GM21529 (cell line): ENCODE data around the gene SLITRK3.
A peak's percentile ranks its signal among the peaks of the same experiment; 100 is the strongest.
"Not testable (repeated sequence)": the region's sequence is repeated elsewhere in the genome, so short reads cannot be mapped to it uniquely, and the experiment has no call there.

ENCODE experiments used
- ATAC-seq: cut with Tn5 transposase; IDR thresholded peaks from one replicate; pipeline ENCODE4 v1.9.1; 2021; ENCODE audit not compliant: unreplicated experiment

Gene SLITRK3

GRCh38 chr3:165192610-165193192, 3.5 kb downstream of the SLITRK3 start:
- no peak for ATAC-seq

- no peak for ATAC-seq
Observed at GRCh38 chr3:165191491-165191890, 4.7 kb downstream of the SLITRK3 start.

- no peak for ATAC-seq
Observed at GRCh38 chr3:165188452-165188851, 7.7 kb downstream of the SLITRK3 start.

GRCh38 chr3:165185707-165186327, 10.4 kb downstream of the SLITRK3 start:
- peak; percentile 97 for ATAC-seq

- ATAC-seq: no peak
Observed at GRCh38 chr3:165181556-165181955, 14.6 kb downstream of the SLITRK3 start.

DNA sequence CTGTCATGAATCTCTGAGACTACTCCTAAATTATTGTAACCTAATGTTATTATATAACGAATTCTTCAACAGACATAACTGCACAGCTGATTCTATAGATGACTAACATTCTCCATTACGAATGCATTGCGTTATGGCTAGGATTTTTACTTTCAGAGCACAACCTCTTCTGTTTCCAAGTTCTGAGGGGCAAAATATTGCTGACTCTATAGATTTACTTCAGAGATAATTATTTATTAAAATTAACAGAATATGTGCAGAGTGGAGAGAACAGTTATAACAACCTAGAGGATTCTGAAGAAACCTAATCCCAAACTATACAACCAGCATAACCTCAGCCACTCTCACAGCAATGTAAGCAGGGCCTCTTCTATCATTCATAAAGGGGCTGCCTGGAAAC, 25.9 kb downstream of the SLITRK3 start:
- ATAC-seq: no peak

DNA sequence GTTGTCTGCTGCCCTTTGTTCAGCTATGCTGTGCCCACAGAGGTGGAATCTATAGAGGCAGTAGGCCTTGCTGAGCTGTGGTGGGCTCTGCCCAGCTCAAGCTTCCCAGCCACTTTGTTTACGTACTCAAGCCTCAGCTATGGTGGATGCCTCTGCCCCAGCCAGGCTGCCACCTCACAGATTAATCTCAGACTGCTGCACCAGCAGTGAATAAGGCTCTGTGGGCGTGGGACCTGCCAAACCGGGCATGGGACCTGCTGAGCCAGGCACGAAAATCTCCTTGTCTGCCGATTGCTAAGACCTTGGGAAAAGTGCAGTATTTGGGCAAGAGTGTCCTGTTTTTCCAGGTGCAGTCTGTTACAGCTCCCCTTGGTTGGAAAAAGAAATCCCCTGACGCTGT, 26.8 kb downstream of the SLITRK3 start:
- ATAC-seq: no peak

DNA sequence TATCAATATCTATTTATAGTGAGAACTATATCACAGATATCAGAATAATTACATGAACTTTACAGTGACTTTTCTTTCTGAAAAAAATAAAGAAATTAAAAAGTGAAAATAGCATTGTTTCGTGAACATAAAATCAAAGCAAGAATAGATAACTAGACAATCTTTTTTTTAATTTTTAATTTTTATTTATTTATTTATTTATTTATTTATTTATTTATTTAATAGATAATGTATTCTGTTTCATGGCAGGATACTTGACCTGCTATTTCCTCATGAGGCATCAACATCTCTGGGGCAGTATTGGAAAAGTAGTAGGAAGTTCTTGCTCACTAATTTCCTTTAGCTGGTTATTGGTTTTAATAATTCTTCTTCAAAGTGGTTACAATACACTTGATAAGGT, 33.3 kb downstream of the SLITRK3 start:
- ATAC-seq: no peak

- no peak for ATAC-seq
Observed at GRCh38 chr3:165159760-165160421, 36.3 kb downstream of the SLITRK3 start.

DNA sequence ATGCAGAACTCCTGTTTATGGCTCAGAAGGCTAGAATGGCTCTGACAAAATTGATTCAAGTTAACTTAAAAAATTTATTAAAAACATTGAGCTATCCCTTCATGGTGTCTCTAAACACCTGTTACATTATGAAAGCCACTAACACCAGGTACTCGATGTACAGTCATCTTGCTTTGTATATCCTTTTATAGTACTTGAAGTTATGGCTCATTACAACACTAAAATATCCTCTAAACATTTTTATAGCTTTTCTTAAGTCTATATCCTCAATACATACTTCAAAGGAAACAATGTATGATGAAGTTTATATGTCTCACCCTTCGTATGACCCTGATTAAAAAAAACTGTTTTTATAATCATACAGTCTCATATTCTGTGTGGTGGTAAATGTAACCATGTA, 38.2 kb downstream of the SLITRK3 start:
- no peak for ATAC-seq

GRCh38 chr3:165156757-165157420, 39.3 kb downstream of the SLITRK3 start:
- no peak for ATAC-seq

- no peak for ATAC-seq
Observed at GRCh38 chr3:165148876-165149441, 47.2 kb downstream of the SLITRK3 start.

DNA sequence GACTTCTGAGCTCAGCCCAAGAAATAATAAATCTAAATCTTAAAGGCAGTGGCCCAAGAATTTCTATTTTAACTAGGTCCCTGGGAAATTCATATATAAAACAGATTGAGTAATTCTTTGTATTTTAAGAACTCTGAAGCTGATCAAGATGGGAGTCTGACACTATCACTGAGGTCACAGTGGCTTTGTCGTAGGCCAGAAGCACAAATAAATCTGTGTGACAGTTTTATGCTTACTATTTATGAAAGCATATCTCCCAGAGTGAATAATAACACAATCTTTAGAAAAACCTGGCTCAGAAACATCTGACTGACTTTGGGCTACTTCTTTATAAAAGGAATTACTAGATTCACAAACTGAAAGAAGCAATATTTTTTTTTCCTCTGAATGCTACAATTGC, 51.9 kb downstream of the SLITRK3 start:
- ATAC-seq: no peak

- not testable (repeated sequence) for ATAC-seq
Observed at GRCh38 chr3:165139918-165140317, 56.3 kb downstream of the SLITRK3 start.
